ENCODE measurements around the gene SYF2. TPM values are rescaled to one million over a fixed set of nuclear protein-coding genes. Genes with fewer than 3 reads are reported as not detected.
A peak's percentile ranks its signal among the peaks of the same experiment; 100 is the strongest.

The SYF2 gene
- total and polyA plus RNA-seq, 2 of the 13 experiments (the other 11 are each of a cell fraction or from before 2014, with no cell fraction given), result 17.8 to 34.1 TPM

DNA sequence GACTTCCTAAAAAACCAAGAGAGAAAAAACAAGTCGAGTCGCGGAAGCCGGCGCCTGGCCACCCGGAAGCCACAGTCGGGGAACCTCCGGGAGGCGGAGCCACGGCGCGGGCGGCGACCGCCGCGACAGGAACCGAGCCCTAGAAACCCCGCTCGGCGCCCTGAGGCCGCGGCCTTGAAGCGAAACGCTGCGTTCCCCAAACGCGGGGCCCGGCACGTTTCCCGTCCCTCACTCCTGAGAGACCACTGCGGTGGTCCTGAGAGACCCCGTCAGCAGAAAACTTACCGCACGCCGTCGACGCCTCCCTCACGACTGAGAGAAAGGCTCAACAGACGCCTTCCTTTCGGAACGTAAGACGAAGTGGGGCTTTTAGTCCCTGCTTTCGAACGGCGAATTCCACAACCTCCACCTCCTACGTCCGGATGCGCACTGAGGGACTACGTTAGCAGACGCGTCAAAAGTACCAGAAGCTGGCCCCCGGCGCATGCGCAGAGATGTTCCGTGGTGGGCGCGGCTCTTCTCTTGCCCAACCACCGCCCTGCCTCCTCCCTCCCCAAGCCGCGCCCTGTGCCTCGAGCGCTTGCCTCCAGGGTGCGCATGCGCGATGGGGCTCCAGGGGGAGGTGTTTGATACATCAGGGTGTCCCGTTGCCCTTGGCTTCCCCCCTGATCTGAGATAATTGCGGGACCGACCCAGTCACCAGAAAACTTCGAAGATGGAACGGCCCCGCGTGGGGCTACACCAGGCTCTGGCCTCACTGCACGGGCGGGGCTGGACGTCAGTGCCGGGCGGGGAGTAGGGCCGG, 14.9 kb upstream of the SYF2 start, which contains the start of gene RSRP1 (continued):
- TF ChIP-seq, protein P1, sequence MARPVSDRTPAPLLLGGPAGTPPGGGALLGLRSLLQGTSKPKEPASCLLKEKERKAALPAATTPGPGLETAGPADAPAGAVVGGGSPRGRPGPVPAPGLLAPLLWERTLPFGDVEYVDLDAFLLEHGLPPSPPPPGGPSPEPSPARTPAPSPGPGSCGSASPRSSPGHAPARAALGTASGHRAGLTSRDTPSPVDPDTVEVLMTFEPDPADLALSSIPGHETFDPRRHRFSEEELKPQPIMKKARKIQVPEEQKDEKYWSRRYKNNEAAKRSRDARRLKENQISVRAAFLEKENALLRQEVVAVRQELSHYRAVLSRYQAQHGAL (CRISPR knock-in tag; IDR thresholded peaks at IDR 0.05; ENCODE audit: not compliant biosample characterization), result no peak
- TF ChIP-seq, protein P2, sequence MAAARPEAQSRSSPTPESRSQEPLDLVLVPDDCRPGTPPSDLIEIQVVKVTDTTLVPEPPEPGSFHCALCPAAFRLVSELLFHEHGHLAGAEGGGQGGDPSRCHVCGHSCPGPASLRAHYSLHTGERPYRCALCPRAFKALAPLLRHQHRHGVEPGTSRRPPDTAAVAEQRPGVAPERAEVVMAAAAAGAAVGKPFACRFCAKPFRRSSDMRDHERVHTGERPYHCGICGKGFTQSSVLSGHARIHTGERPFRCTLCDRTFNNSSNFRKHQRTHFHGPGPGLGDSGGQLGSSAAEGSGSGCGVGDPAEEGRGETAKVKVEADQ (CRISPR knock-in tag; IDR thresholded peaks at IDR 0.05; ENCODE audit: borderline replicate concordance), result peak; percentile 61; the same call in 1 of the 2 replicates
- TF ChIP-seq RELA (CRISPR knock-in tag; IDR thresholded peaks at IDR 0.05) (peak; percentile 94; the same call in 1 of the 2 replicates), RAD21 (CRISPR knock-in tag; IDR thresholded peaks at IDR 0.05) (0 out of 2 replicates have a peak, but pooled peaks have one; percentile 28), SMAD3 (CRISPR knock-in tag; IDR thresholded peaks at IDR 0.05) (peak; percentile 85), ERF (CRISPR knock-in tag; IDR thresholded peaks at IDR 0.05) (peak; percentile 88), TARDBP (CRISPR knock-in tag; IDR thresholded peaks at IDR 0.05) (peak; percentile 86; the same call in 1 of the 2 replicates), ZNF337 (CRISPR knock-in tag; IDR thresholded peaks at IDR 0.05; ENCODE audit: borderline replicate concordance, low read depth) (peak; percentile 82; the same call in 1 of the 2 replicates), KDM4B (CRISPR knock-in tag; IDR thresholded peaks at IDR 0.05) (peak; percentile 45; the same call in 1 of the 2 replicates), ZNF558 (CRISPR knock-in tag; IDR thresholded peaks at IDR 0.05; ENCODE audit: borderline replicate concordance) (peak; percentile 92; the same call in 1 of the 2 replicates), MYNN (CRISPR knock-in tag; IDR thresholded peaks at IDR 0.05; ENCODE audit: low read depth) (0 out of 2 replicates have a peak, but pooled peaks have one; percentile 52), ZNF660 (CRISPR knock-in tag; IDR thresholded peaks at IDR 0.05; ENCODE audit: borderline replicate concordance, low read depth) (no peak), ZNF274 (CRISPR knock-in tag; IDR thresholded peaks at IDR 0.05) (peak; percentile 69), BRD4 (CRISPR knock-in tag; IDR thresholded peaks at IDR 0.05) (no peak; the same call in 1 of the 2 replicates), ZNF556 (CRISPR knock-in tag; IDR thresholded peaks at IDR 0.05; ENCODE audit: borderline replicate concordance) (no peak)
- TF ChIP-seq, protein P3, sequence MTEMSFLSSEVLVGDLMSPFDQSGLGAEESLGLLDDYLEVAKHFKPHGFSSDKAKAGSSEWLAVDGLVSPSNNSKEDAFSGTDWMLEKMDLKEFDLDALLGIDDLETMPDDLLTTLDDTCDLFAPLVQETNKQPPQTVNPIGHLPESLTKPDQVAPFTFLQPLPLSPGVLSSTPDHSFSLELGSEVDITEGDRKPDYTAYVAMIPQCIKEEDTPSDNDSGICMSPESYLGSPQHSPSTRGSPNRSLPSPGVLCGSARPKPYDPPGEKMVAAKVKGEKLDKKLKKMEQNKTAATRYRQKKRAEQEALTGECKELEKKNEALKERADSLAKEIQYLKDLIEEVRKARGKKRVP (CRISPR knock-in tag; IDR thresholded peaks at IDR 0.05), result peak in 1 of 2 experiments; percentile 44; a peak in 1 of 4 replicates
- TF ChIP-seq, protein P4, sequence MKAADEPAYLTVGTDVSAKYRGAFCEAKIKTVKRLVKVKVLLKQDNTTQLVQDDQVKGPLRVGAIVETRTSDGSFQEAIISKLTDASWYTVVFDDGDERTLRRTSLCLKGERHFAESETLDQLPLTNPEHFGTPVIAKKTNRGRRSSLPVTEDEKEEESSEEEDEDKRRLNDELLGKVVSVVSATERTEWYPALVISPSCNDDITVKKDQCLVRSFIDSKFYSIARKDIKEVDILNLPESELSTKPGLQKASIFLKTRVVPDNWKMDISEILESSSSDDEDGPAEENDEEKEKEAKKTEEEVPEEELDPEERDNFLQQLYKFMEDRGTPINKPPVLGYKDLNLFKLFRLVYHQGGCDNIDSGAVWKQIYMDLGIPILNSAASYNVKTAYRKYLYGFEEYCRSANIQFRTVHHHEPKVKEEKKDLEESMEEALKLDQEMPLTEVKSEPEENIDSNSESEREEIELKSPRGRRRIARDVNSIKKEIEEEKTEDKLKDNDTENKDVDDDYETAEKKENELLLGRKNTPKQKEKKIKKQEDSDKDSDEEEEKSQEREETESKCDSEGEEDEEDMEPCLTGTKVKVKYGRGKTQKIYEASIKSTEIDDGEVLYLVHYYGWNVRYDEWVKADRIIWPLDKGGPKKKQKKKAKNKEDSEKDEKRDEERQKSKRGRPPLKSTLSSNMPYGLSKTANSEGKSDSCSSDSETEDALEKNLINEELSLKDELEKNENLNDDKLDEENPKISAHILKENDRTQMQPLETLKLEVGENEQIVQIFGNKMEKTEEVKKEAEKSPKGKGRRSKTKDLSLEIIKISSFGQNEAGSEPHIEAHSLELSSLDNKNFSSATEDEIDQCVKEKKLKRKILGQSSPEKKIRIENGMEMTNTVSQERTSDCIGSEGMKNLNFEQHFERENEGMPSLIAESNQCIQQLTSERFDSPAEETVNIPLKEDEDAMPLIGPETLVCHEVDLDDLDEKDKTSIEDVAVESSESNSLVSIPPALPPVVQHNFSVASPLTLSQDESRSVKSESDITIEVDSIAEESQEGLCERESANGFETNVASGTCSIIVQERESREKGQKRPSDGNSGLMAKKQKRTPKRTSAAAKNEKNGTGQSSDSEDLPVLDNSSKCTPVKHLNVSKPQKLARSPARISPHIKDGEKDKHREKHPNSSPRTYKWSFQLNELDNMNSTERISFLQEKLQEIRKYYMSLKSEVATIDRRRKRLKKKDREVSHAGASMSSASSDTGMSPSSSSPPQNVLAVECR (CRISPR knock-in tag; IDR thresholded peaks at IDR 0.05; ENCODE audit: borderline replicate concordance), result peak; percentile 90

Measured in HepG2 (cell line).